HG03442 (cell line): ENCODE data around the gene MT1HL1.
"Not testable (repeated sequence)": the region's sequence is repeated elsewhere in the genome, so short reads cannot be mapped to it uniquely, and the experiment has no call there.

Experiments
- ATAC-seq: cut with Tn5 transposase; IDR thresholded peaks from one replicate; pipeline ENCODE4 v1.9.1; 2021; ENCODE audit warnings: mild to moderate bottlenecking, moderate library complexity; ENCODE audit not compliant: unreplicated experiment

The MT1HL1 gene

DNA sequence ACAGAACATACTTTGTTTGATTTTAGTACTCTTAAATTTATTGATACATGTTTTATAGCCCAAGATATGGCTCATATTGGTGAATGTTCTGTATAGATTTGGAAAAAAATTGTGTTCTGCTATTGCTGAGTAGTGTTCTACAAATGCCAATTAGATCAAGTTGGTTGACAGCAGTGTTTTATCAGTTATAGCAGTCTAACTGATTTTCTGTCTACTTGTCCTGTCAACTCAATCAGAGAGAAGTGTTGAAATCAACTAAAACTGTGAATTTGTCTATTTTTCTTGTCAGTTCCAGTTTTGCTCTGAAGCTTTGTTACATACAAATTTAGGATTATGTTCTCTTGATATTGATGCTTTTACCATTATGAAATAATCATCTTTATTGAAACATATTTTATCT, 14.7 kb upstream of the MT1HL1 start:
- ATAC-seq, result no peak

DNA sequence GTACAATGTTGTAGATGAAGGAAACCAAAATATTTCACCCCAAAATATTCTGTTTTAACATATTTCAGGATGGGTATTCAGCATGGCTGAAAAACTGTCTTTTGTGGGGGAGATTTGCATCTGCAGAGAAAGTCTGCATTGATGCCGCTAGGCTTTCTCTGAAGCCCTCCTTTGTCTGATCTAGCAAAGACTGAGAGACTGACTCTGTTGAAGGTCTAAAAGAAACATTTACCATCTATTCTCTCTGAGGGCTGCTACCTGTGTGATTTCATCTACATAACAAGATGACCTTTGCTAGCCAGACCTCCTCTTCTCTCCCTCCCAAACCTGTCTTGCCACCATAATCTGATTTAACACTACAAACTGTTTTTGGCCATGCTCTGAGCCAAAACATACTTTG, 12.4 kb upstream of the MT1HL1 start:
- ATAC-seq, result no peak

DNA sequence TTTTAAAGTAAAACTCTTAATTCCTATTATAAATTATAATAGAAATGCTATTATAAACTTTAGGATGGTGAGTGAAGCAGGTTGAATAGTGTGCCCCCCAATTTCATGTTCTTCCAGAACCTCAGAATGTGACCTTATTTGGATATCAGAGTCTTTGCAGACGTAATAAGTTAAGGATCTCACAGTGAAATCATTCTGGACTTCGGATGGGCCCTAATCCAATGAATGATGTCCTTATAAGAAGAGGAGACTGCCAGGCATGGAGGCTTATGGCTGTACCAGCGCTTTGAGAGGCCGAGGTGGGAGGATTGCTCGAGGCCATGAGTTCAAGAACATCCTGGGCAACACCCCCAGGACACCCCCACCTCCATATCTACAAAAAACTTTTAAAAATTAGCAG, 9.4 kb upstream of the MT1HL1 start:
- no peak for ATAC-seq

- no peak for ATAC-seq
These were observed 8.6 kb upstream of the MT1HL1 start for GRCh38 chr1:237012788-237013383.

GRCh38 chr1:237012361-237012760, 8.1 kb upstream of the MT1HL1 start:
- no peak for ATAC-seq

- no peak for ATAC-seq
These were observed 7.2 kb upstream of the MT1HL1 start for GRCh38 chr1:237011432-237011831.

DNA sequence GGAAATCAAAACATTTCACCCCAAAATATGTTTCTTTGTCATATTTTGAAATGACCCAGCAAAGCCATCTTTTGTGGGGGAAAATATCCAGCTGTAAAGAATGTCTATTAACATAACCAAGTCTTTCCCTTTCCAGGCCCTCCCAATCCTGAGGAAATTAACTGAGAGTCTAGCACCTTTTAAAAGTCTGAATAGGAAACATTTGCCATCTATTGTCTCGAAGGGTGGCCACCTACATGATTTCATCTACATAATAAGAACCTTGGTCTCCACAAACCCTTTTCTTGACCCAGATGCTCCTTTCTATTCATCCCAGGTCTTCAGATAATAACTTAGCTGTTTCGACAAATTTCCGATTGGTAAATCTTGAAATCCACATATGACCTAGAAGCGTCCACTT, 5.4 kb upstream of the MT1HL1 start:
- ATAC-seq, result no peak

GRCh38 chr1:237007147-237007881, 3.1 kb upstream of the MT1HL1 start:
- ATAC-seq, result no peak

DNA sequence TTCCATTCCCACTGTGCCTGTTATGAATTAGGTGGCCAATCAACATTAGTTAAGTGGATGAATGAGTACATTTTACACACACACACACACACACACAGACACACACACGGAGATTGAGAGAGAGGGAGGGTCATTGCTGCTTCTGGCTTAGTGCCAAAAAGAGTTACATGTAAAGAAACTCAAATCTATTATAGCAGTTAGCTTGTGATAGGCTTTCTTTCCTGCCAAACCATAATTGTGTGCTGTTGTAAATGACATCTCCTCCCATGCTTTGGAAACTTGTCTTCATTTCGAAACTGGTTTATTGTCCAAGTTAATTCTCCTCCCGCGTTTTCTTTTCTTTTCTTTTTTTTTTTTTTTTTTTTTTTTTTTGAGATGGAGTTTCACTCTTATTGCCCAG, 1.4 kb upstream of the MT1HL1 start:
- ATAC-seq, result no peak

DNA sequence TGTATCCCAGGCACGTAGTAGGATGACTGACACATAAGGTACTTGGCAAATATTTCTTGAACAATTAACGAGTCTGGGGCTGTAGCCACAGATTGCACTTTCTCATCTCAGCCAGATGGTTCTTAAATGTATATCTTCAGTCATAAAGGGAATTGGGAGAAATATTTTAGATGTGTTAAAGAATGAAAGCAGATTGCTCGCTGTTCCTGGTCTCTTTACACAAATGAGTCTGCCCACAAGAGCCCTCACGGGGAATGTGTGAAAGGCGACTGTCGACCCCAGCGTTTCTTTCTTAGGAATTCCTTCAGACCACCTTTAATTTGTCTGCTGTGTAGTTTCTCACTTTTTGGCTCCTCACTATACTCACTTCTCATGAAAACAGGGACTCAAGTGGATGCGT, 725 bp downstream of the MT1HL1 start:
- no peak for ATAC-seq

DNA sequence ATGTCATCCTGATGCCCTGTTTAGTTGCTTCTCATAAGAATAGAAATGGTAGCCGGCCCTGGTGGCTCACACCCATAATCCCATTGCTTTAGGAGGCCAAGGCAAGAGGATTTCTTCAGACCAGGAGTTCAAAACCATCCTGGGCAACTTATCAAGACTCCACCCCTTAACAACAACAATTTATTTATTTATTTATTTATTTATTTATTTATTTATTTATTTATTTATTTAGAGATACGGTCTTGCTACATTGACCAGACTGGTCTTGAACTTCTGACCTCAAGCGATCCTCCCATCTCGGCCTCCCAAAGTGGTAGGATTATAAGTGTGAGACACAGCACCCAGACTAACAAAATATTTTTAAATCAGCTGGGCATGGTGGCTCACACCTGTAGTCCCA, 4.0 kb downstream of the MT1HL1 start:
- ATAC-seq, result no peak

GRCh38 chr1:236998546-236998945, 5.7 kb downstream of the MT1HL1 start:
- ATAC-seq, result no peak

GRCh38 chr1:236997882-236998281, 6.4 kb downstream of the MT1HL1 start:
- no peak for ATAC-seq

- ATAC-seq, result no peak
These were observed 6.9 kb downstream of the MT1HL1 start for GRCh38 chr1:236997361-236997760.

GRCh38 chr1:236994450-236994849, 9.8 kb downstream of the MT1HL1 start:
- no peak for ATAC-seq

DNA sequence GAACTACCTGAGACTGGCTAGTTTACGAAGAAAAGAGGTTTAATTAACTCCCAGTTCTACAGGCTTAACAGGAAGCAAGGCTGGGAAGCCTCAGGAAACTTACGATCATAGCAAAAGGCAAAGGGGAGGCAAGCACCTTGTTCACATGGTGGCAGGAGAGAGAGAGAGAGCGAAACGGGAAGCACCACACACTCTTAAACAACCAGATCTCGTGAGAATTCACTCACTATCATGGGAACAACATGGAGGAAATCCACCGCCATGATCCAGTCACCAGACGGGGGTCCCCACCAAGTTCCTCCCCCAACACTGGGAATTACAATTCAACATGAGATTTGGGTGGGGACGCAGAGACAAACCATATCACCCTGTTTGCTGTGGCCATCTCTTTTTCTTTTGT, 11.8 kb downstream of the MT1HL1 start:
- ATAC-seq, result no peak

GRCh38 chr1:236990052-236990445, 14.2 kb downstream of the MT1HL1 start:
- ATAC-seq, result peak; percentile 84

GRCh38 chr1:236989290-236990051, 14.8 kb downstream of the MT1HL1 start:
- no peak for ATAC-seq

GRCh38 chr1:236983818-236984217, 20.4 kb downstream of the MT1HL1 start:
- no peak for ATAC-seq

DNA sequence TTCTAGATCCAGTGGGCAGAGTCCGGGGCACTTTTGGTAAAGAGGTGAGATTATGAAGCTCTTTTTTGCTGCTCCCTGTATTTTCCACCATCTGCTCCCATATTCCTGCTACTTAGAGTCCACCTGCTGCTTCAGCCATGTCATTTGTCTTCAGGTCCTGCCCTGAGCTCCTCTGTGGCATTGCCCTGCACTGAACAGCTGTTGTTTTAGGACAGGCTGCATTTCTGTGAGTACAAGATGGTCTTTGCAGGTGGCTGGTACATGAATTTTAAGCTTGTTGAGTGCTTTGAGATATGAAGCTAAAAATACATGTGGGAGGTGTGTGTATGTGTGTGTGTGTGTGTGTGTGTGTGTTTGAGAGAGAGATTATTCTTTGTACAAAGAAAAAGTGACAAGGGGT, 21.9 kb downstream of the MT1HL1 start:
- no peak for ATAC-seq

GRCh38 chr1:236981431-236981830, 22.8 kb downstream of the MT1HL1 start:
- not testable (repeated sequence) for ATAC-seq

GRCh38 chr1:236980673-236981072, 23.6 kb downstream of the MT1HL1 start:
- ATAC-seq, result no peak
